Osteocyte (in vitro differentiated cells): ENCODE results near the gene C20orf204. TPM values are rescaled to one million over a fixed set of nuclear protein-coding genes. Genes with fewer than 3 reads are reported as not detected.

Experiments
- DNase-seq: peaks from one replicate; pipeline ENCODE4 v3.0.0; 2021; ENCODE audit warnings: mixed read lengths; ENCODE audit not compliant: unreplicated experiment; ENCODE audit errors: extremely low spot score
- H3K27ac Mint-ChIP-seq: one replicate; pipeline ENCODE4 v1.8.0; 2021; ENCODE audit warnings: mild to moderate bottlenecking, mixed read lengths; ENCODE audit not compliant: unreplicated experiment
- H3K27me3 Mint-ChIP-seq: one replicate; pipeline ENCODE4 v1.8.0; 2021; ENCODE audit warnings: mixed read lengths; ENCODE audit not compliant: unreplicated experiment
- H3K36me3 Mint-ChIP-seq: one replicate; pipeline ENCODE4 v1.8.0; 2021; ENCODE audit warnings: mixed read lengths; ENCODE audit not compliant: unreplicated experiment
- H3K4me1 Mint-ChIP-seq: one replicate; pipeline ENCODE4 v1.8.0; 2021; ENCODE audit warnings: mixed read lengths; ENCODE audit not compliant: unreplicated experiment
- H3K4me3 Mint-ChIP-seq: one replicate; pipeline ENCODE4 v1.8.0; 2021; ENCODE audit warnings: mild to moderate bottlenecking, moderate library complexity, mixed read lengths; ENCODE audit not compliant: unreplicated experiment
- H3K9me3 Mint-ChIP-seq: one replicate; pipeline ENCODE4 v1.8.0; 2021; ENCODE audit warnings: mixed read lengths; ENCODE audit not compliant: unreplicated experiment
- total RNA-seq: library from RNA; stranded (reverse); gene quantifications from 2 replicates; pipeline ENCODE4 v1.2.1, GENCODE V29; 2021
- TF ChIP-seq, protein P1 (sequence below): fragments of 200-600 bp; sonication (generic); IDR thresholded peaks from 2 replicates; pipeline ENCODE4 v1.5.0; 2021; ENCODE audit warnings: antibody characterized with exemption, mild to moderate bottlenecking, moderate library complexity

C20orf204 gene
- total RNA-seq, 1 donor from 2014 or later = 1.3 TPM

DNA sequence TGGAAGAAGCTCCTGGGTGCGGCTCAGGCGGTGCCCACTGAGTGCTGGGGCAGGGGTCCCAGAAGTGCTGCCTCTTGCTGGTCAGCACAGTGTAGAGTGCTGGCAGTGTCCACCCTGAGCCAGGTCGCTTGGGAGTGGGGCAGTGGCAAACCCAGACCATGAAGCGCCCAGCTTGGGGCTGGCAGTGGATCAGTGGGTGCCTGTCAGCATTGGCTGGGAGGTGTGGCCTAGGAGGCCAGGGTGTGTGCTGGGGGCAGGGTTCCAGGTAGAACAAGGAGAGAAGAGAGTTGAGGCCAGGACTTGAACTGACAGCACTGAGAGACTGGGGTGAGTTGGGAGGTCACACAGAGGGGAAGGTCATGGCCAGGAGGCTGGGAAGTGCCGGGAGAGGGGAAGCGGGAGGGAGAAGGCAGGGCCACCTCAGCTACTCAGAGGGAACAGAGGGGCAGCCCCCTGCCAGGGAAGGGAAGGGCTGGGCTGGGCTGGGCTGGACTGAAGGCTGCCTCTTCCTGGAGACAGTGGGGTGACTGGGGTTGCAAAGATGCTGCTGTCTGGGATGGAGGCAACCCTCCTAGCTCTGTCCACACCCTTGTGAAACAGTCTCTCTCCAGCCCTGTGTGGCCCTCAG, 31.1 kb downstream of the C20orf204 start:
- no peak for DNase-seq
- Mint-ChIP-seq H3K9me3 (no peaks in the 10 kb centered on the region), H3K36me3 (no peaks in the 10 kb centered on the region), H3K4me1 (peaks cover 20% of the 10 kb centered on the region), H3K27ac (no peak overlapping the region), H3K27me3 (no peaks in the 10 kb centered on the region), H3K4me3 (no peak overlapping the region)
- TF ChIP-seq, protein P1, sequence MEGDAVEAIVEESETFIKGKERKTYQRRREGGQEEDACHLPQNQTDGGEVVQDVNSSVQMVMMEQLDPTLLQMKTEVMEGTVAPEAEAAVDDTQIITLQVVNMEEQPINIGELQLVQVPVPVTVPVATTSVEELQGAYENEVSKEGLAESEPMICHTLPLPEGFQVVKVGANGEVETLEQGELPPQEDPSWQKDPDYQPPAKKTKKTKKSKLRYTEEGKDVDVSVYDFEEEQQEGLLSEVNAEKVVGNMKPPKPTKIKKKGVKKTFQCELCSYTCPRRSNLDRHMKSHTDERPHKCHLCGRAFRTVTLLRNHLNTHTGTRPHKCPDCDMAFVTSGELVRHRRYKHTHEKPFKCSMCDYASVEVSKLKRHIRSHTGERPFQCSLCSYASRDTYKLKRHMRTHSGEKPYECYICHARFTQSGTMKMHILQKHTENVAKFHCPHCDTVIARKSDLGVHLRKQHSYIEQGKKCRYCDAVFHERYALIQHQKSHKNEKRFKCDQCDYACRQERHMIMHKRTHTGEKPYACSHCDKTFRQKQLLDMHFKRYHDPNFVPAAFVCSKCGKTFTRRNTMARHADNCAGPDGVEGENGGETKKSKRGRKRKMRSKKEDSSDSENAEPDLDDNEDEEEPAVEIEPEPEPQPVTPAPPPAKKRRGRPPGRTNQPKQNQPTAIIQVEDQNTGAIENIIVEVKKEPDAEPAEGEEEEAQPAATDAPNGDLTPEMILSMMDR = no peak

GRCh38 chr20:64067733-64068307, 31.8 kb downstream of the C20orf204 start:
- TF ChIP-seq, protein P1 = no peak
- peaks cover 20% of the 10 kb centered on the region for H3K4me1 Mint-ChIP-seq
- no peaks in the 10 kb centered on the region for H3K9me3 Mint-ChIP-seq
- DNase-seq = no peak
- peaks cover 5% of the 10 kb centered on the region for H3K36me3 Mint-ChIP-seq
- H3K4me3 Mint-ChIP-seq = no peak overlapping the region
- H3K27ac Mint-ChIP-seq = no peak overlapping the region
- no peaks in the 10 kb centered on the region for H3K27me3 Mint-ChIP-seq

DNA sequence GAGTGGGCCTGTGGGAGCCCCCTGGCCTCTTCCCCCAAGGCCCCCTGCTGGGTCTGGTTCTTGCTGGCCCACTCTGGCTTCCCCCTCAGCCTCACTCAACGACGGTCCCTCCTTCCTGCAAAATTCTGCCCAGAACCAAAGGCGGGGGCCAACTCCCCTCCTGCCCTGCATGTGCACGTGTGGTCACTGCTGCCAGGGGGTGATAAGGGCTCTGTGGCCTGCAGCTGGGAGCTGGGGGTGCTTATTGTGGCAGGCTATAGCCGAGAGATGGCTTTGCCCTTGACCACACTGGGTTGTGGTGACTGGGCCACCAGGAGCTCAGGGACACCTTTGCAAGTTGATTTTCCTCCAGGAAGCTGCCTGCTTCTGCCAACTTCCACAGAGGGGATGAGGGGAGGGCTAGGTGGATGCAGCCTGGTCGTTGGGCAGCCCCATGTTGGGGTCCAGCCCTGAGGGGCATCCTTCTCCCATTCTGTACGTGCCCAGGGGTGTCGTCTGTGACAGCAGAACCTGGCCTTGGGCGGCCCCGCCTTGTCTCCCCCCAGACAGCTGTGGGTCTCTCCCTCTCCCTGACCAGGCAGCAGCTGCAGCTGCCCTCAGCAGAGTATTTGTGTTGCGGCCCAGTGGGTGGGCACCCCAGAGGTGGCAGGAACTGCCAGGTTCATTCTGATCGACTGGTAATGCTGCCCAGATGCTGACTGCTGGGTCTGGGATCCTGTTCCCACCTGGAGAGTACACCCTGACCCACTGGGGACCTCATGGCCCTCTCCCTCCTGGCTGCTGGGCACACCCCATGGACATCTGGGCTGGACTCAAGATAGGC, 32.6 kb downstream of the C20orf204 start:
- no peak overlapping the region for H3K4me3 Mint-ChIP-seq
- TF ChIP-seq, protein P1 = no peak
- H3K9me3 Mint-ChIP-seq = no peaks in the 10 kb centered on the region
- H3K36me3 Mint-ChIP-seq = peaks cover 5% of the 10 kb centered on the region
- no peak for DNase-seq
- H3K4me1 Mint-ChIP-seq = peaks cover 19% of the 10 kb centered on the region
- no peaks in the 10 kb centered on the region for H3K27me3 Mint-ChIP-seq
- H3K27ac Mint-ChIP-seq = no peak overlapping the region

- TF ChIP-seq, protein P1 = no peak
- DNase-seq = no peak
- no peak overlapping the region for H3K27ac Mint-ChIP-seq
- H3K4me3 Mint-ChIP-seq = no peak overlapping the region
- H3K9me3 Mint-ChIP-seq = no peaks in the 10 kb centered on the region
- no peaks in the 10 kb centered on the region for H3K27me3 Mint-ChIP-seq
- peaks cover 13% of the 10 kb centered on the region for H3K4me1 Mint-ChIP-seq
- H3K36me3 Mint-ChIP-seq = peaks cover 5% of the 10 kb centered on the region
Measured at GRCh38 chr20:64069209-64069613, 33.2 kb downstream of the C20orf204 start.

DNA sequence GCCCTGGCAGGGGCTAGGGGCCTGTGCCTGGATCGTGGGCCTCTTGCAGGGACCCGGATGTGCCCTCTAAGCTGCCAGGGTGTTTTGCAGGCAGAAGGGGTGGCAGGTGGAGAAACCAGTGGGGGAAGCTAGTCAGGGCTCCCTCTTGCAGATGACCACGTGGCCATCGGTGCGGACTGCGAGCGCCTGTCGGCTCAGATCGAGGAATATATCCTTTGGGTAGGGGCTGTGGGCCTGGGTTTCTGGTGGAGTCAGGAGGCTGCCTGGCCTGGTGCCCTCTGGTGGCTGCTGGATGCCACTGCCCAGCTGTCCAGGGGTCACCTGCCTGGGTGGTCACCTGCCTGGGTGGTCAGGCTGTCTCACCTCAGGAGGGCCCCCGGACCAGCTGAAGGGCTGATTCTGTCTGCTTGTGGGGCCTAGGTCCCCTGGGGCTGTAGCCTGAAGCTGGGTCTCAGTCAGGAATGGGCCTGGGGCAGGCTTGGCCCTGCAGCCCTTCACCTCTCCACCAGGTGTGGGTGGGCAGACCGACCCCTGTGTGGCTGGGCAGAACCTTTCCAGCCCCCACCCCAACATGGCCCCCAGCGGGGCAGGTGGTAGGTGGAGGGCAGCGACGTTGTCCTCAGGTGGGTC, 33.7 kb downstream of the C20orf204 start:
- Mint-ChIP-seq H3K9me3 (no peaks in the 10 kb centered on the region), H3K27ac (no peak overlapping the region), H3K4me3 (no peak overlapping the region), H3K36me3 (peaks cover 5% of the 10 kb centered on the region), H3K27me3 (no peaks in the 10 kb centered on the region), H3K4me1 (peaks cover 8% of the 10 kb centered on the region)
- TF ChIP-seq, protein P1 = peak; percentile 81
- DNase-seq = no peak
